NT2/D1 (cell line): Measurements from ENCODE around the gene KCNH1.

ENCODE experiments used
- DNase-seq: peaks from one replicate; pipeline ENCODE4 v3.0.0-alpha.2; 2011; ENCODE audit warnings: low read depth, low spot score
- H3K27me3 ChIP-seq: 2 replicates; pipeline ENCODE4 v1.6.0; 2011; ENCODE audit warnings: mild to moderate bottlenecking; ENCODE audit not compliant: insufficient read length, insufficient read depth
- H3K36me3 ChIP-seq: 2 replicates; pipeline ENCODE4 v1.6.1; 2011; ENCODE audit warnings: mild to moderate bottlenecking, low read length, mixed read lengths; ENCODE audit not compliant: insufficient read depth, insufficient read length
- H3K4me1 ChIP-seq: 2 replicates; pipeline ENCODE4 v1.5.1; 2011; ENCODE audit not compliant: insufficient read depth, insufficient read length
- H3K4me3 ChIP-seq: 2 replicates; pipeline ENCODE4 v1.5.1; 2011; ENCODE audit warnings: low read depth; ENCODE audit not compliant: insufficient read length
- H3K9ac ChIP-seq: 2 replicates; pipeline ENCODE4 v1.6.0; 2011; ENCODE audit warnings: low read depth; ENCODE audit not compliant: insufficient read length
- H3K9me3 ChIP-seq: 2 replicates; pipeline ENCODE4 v1.5.1; 2011; ENCODE audit warnings: mild to moderate bottlenecking, low read length; ENCODE audit not compliant: insufficient read depth
- SUZ12 ChIP-seq: IDR thresholded peaks from 2 replicates; pipeline ENCODE4 v1.6.1; 2011; ENCODE audit not compliant: insufficient read length, insufficient read depth; ENCODE audit errors: extremely low read depth
- YY1 ChIP-seq: IDR thresholded peaks from 2 replicates; pipeline ENCODE4 v1.6.1; 2011; ENCODE audit not compliant: insufficient read length, insufficient read depth
- ZNF274 ChIP-seq: IDR thresholded peaks from 2 replicates; pipeline ENCODE4 v1.6.1; 2011; ENCODE audit warnings: mild to moderate bottlenecking, low read depth, low read length

Gene KCNH1

DNA sequence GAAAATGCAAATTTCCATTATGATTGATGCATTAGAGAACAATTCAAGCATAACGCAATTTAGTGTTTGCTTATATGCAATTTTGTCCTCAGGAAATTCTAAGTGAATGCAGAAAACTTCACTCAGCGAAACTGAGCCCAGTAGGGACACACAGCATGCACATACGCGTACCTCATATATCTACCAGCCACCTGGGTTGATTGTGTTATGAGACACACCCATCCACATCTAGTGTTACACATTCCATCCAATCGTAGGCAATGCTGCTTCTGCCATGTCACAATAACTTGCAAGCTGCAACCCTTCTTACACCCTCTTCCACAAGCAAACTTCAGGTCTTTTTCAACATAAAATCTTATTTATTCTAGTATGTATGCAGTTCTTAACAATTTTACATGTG lies 492.4 kb downstream of the KCNH1 start:
- DNase-seq = no peak
- no peaks in the 10 kb centered on the region for H3K4me1 ChIP-seq
- no peak overlapping the region for H3K4me3 ChIP-seq
- no peak for TF ChIP-seq ZNF274
- TF ChIP-seq SUZ12 = no peak
- no peak for TF ChIP-seq YY1
- no peaks in the 10 kb centered on the region for H3K36me3 ChIP-seq
- H3K9ac ChIP-seq = no peak overlapping the region
- H3K27me3 ChIP-seq = no peaks in the 10 kb centered on the region
- no peaks in the 10 kb centered on the region for H3K9me3 ChIP-seq

DNA sequence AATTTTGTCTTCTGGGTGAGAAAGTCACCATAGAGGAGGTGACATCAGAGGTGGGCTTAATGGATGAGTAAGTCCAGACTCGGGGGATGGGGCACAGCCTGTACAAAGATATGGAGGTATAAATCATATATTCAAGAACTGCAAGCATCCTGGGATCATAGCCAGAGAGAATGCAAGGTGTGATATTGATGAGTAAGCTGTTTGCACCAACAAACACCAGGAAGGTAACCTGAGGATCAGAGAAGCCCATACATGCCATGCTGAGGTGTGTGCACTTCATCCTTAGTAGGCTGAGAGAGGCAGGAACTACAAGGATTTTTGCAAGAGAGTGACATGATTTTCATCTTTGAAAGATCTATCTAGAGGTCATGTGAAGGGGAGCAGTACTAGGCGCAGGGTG lies 498.8 kb downstream of the KCNH1 start:
- H3K36me3 ChIP-seq = no peaks in the 10 kb centered on the region
- no peak overlapping the region for H3K4me3 ChIP-seq
- no peaks in the 10 kb centered on the region for H3K27me3 ChIP-seq
- DNase-seq = no peak
- no peaks in the 10 kb centered on the region for H3K4me1 ChIP-seq
- H3K9ac ChIP-seq = no peak overlapping the region
- TF ChIP-seq SUZ12 (no peak), ZNF274 (no peak), YY1 (no peak)
- no peaks in the 10 kb centered on the region for H3K9me3 ChIP-seq

DNA sequence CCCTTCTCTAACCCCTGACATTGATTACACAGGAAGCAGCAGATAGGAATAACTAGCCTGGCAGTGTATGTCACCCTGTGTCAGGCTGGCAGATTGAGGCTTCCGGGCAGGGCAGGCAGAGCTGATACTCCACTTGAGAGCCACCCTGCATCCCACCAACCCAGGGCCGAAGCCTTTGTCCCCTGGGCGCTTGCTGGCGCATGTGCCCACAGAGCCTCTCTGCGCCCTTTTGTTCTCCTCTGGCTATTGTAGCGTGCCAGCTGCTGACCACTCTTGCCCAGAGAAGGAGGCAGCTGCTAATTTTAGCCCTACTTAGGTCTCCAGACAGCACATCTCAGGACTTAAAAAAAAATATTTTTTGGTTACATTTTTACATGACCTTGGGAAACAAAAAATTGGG lies 500.3 kb downstream of the KCNH1 start:
- Histone ChIP-seq H3K9me3 (no peaks in the 10 kb centered on the region), H3K9ac (no peak overlapping the region), H3K36me3 (no peaks in the 10 kb centered on the region), H3K4me1 (no peaks in the 10 kb centered on the region), H3K27me3 (no peaks in the 10 kb centered on the region), H3K4me3 (no peak overlapping the region)
- DNase-seq = no peak
- TF ChIP-seq SUZ12 (no peak), ZNF274 (no peak), YY1 (no peak)

DNA sequence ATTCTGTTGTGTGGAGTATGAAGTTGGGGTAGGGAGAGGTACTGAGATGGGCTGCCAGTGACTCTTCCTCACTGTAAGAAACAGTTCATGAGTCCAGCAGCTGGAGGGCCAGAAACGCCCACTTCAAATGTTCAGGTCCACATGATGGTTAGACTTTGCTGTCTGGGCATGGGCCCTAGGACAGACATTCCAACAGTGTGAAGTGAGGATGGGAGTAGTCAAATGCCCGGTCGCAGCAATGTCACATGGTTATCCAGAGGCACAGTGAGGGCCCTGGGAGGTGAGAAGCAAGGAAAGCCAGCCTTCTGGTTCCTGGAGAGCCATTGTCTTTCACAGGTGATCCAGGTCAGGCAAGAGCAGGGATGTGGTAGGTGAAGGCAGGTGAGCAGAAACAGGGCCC lies 500.8 kb downstream of the KCNH1 start:
- Histone ChIP-seq H3K36me3 (no peaks in the 10 kb centered on the region), H3K4me3 (no peak overlapping the region), H3K27me3 (no peaks in the 10 kb centered on the region), H3K9ac (no peak overlapping the region), H3K4me1 (no peaks in the 10 kb centered on the region), H3K9me3 (no peaks in the 10 kb centered on the region)
- TF ChIP-seq SUZ12 = no peak
- no peak for TF ChIP-seq ZNF274
- TF ChIP-seq YY1 = no peak
- no peak for DNase-seq

DNA sequence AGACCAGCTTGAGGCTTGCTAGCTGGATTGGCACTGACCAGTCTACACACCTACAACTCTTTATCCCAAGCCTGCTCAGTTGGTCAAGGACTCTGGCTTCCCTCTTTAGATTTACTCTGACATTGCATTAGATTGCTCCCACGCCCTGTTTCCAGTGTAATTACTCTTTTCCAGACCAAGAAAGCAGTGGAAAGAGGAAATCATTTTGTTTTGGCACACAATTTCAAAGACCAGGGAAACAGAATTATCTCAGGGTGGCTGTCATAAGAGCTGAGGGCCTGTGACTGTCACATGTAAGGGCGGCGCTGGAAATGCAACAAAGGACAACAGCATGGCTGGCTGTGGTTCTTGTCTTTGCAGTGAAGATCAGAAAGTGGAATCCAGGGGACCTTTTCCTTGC lies 502.5 kb downstream of the KCNH1 start:
- DNase-seq = no peak
- Histone ChIP-seq H3K27me3 (no peaks in the 10 kb centered on the region), H3K4me3 (no peak overlapping the region), H3K4me1 (no peaks in the 10 kb centered on the region), H3K9ac (no peak overlapping the region), H3K36me3 (no peaks in the 10 kb centered on the region), H3K9me3 (no peaks in the 10 kb centered on the region)
- TF ChIP-seq ZNF274 = no peak
- TF ChIP-seq YY1 = no peak
- no peak for TF ChIP-seq SUZ12

DNA sequence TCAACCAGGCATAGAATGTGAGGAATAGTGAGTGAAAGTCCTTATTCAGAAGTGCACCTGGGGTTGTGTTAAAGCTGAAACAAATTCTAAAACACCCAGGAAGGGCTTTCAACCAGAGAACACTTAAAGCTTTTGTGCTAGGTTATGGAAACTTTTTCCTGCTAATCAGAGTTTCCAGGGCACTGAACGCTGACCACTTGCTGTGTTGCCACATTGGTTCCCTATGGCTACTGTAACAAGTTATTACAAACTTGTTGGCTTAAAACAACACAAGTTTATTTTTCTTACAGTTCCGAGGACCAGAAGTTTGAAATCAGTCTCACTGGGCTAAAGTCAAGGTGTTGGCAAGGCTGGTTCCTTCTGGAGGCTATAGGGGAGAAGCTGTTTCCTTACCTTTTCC lies 504.7 kb downstream of the KCNH1 start:
- H3K9me3 ChIP-seq = no peaks in the 10 kb centered on the region
- no peaks in the 10 kb centered on the region for H3K36me3 ChIP-seq
- no peak for DNase-seq
- H3K4me1 ChIP-seq = no peaks in the 10 kb centered on the region
- TF ChIP-seq ZNF274 (no peak), SUZ12 (no peak), YY1 (no peak)
- H3K9ac ChIP-seq = no peak overlapping the region
- no peak overlapping the region for H3K4me3 ChIP-seq
- H3K27me3 ChIP-seq = no peaks in the 10 kb centered on the region

DNA sequence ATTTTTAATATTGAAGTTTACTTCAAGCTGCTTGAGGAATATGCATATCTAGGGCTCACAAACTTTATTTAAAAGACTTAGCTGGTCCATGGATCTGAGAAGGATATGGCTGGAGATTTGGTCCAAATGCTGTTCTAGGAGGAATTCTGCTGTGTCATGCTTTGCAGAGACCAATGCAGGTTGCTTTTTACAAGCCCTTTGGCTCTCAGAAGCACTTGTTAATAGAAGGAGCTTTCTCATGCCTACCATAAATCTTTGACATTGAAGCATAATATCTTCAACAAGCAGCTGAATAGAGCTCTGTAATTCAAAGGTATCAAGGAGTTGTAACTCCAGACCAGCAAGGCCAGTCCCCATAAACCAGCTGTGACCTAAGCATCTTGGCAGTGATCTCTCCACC lies 506.2 kb downstream of the KCNH1 start:
- Histone ChIP-seq H3K4me3 (no peak overlapping the region), H3K4me1 (no peaks in the 10 kb centered on the region), H3K9me3 (no peaks in the 10 kb centered on the region), H3K36me3 (no peaks in the 10 kb centered on the region), H3K9ac (no peak overlapping the region), H3K27me3 (no peaks in the 10 kb centered on the region)
- DNase-seq = no peak
- no peak for TF ChIP-seq ZNF274
- TF ChIP-seq YY1 = no peak
- TF ChIP-seq SUZ12 = no peak
